ENCODE measurements around the gene ANKRD11.
"Not testable (repeated sequence)": the region's sequence is repeated elsewhere in the genome, so short reads cannot be mapped to it uniquely, and the experiment has no call there.

The ANKRD11 gene

GRCh38 chr16:89473791-89474414 is 16.5 kb downstream of the ANKRD11 start:
- DNase-seq (ENCODE audit: low read depth), result no peak
- H3K4me3 ChIP-seq (ENCODE audit: control insufficient read depth, low read depth, low read length), result no peak overlapping the region
- TF ChIP-seq CTCF (IDR thresholded peaks at IDR 0.05; ENCODE audit: control insufficient read depth, insufficient read depth, low read depth, low read length, missing control alignments), result no peak

GRCh38 chr16:89473136-89473712 is 17.1 kb downstream of the ANKRD11 start:
- TF ChIP-seq CTCF (IDR thresholded peaks at IDR 0.05; ENCODE audit: control insufficient read depth, insufficient read depth, low read depth, low read length, missing control alignments), result no peak
- no peak overlapping the region for H3K4me3 ChIP-seq (ENCODE audit: control insufficient read depth, low read depth, low read length)
- no peak for DNase-seq (ENCODE audit: low read depth)

- no peak for TF ChIP-seq CTCF (IDR thresholded peaks at IDR 0.05; ENCODE audit: control insufficient read depth, insufficient read depth, low read depth, low read length, missing control alignments)
- no peak overlapping the region for H3K4me3 ChIP-seq (ENCODE audit: control insufficient read depth, low read depth, low read length)
- no peak for DNase-seq (ENCODE audit: low read depth)
Observed at GRCh38 chr16:89472711-89473075, 17.7 kb downstream of the ANKRD11 start.

GRCh38 chr16:89467382-89467781 is 23.0 kb downstream of the ANKRD11 start:
- no peak for DNase-seq (ENCODE audit: low read depth)
- no peak overlapping the region for H3K4me3 ChIP-seq (ENCODE audit: control insufficient read depth, low read depth, low read length)
- TF ChIP-seq CTCF (IDR thresholded peaks at IDR 0.05; ENCODE audit: control insufficient read depth, insufficient read depth, low read depth, low read length, missing control alignments), result no peak

GRCh38 chr16:89466920-89467319 is 23.4 kb downstream of the ANKRD11 start:
- TF ChIP-seq CTCF (IDR thresholded peaks at IDR 0.05; ENCODE audit: control insufficient read depth, insufficient read depth, low read depth, low read length, missing control alignments), result no peak
- no peak for DNase-seq (ENCODE audit: low read depth)

GRCh38 chr16:89463312-89463711 is 27.0 kb downstream of the ANKRD11 start:
- not testable (repeated sequence) for H3K4me3 ChIP-seq (ENCODE audit: control insufficient read depth, low read depth, low read length); DNase-seq (ENCODE audit: low read depth)

More at GRCh38 chr16:89466920-89467319, 23.4 kb downstream of the ANKRD11 start:
- H3K4me3 ChIP-seq (ENCODE audit: control insufficient read depth, low read depth, low read length), result no peak overlapping the region

- DNase-seq (ENCODE audit: low read depth); H3K4me3 ChIP-seq (ENCODE audit: control insufficient read depth, low read depth, low read length): not testable (repeated sequence)
Observed at GRCh38 chr16:89462639-89463038, 27.7 kb downstream of the ANKRD11 start.

GRCh38 chr16:89461890-89462289 is 28.5 kb downstream of the ANKRD11 start:
- DNase-seq (ENCODE audit: low read depth), result not testable (repeated sequence)

More at GRCh38 chr16:89461890-89462289, 28.5 kb downstream of the ANKRD11 start:
- H3K4me3 ChIP-seq (ENCODE audit: control insufficient read depth, low read depth, low read length), result not testable (repeated sequence)

Data from AG09309 (cell line).